Smooth muscle cell (in vitro differentiated cells): Measurements from ENCODE around the gene MTPN. TPM values are rescaled to one million over a fixed set of nuclear protein-coding genes. Genes with fewer than 3 reads are reported as not detected.

Source experiments
- DNase-seq: peaks from one replicate; lab custom pipeline; 2025; ENCODE audit not compliant: unreplicated experiment; lab: John Stamatoyannopoulos, UW
- H2AFZ ChIP-seq: fragments of 200-600 bp; sonication (generic); 2 replicates; pipeline ENCODE4 v1.6.0; 2016; ENCODE audit warnings: antibody characterized with exemption, low read depth, mild to moderate bottlenecking
- H3F3A ChIP-seq: fragments of 200-600 bp; sonication (generic); 2 replicates; pipeline ENCODE4 v1.6.0; 2017; ENCODE audit warnings: antibody characterized with exemption, low read depth
- H3K27ac ChIP-seq: fragments of 200-600 bp; sonication (generic); 2 replicates; pipeline ENCODE4 v1.5.1; 2016; ENCODE audit warnings: low read depth, mild to moderate bottlenecking
- H3K27me3 ChIP-seq: fragments of 200-600 bp; sonication (generic); 2 replicates; pipeline ENCODE4 v1.6.1; 2016; ENCODE audit warnings: low read depth, mild to moderate bottlenecking
- H3K36me3 ChIP-seq: fragments of 200-600 bp; sonication (generic); 2 replicates; pipeline ENCODE4 v1.5.1; 2016; ENCODE audit warnings: low read depth
- H3K4me1 ChIP-seq: fragments of 200-600 bp; sonication (generic); 2 replicates; pipeline ENCODE4 v1.5.1; 2016; ENCODE audit warnings: low read depth
- H3K4me2 ChIP-seq: fragments of 200-600 bp; sonication (generic); 2 replicates; pipeline ENCODE4 v1.6.0; 2016; ENCODE audit warnings: mild to moderate bottlenecking
- H3K4me3 ChIP-seq: fragments of 200-600 bp; sonication (generic); 2 replicates; pipeline ENCODE4 v1.5.1; 2016; ENCODE audit warnings: mild to moderate bottlenecking
- H3K79me2 ChIP-seq: fragments of 200-600 bp; sonication (generic); 2 replicates; pipeline ENCODE4 v1.6.0; 2016; ENCODE audit warnings: low read depth, mild to moderate bottlenecking
- H3K9ac ChIP-seq: fragments of 200-600 bp; sonication (generic); 2 replicates; pipeline ENCODE4 v1.6.0; 2016; ENCODE audit warnings: low read depth
- H3K9me3 ChIP-seq: fragments of 200-600 bp; sonication (generic); replicated peaks from 2 replicates; pipeline ENCODE4 v1.5.1; 2016; ENCODE audit warnings: low read depth
- H4K20me1 ChIP-seq: fragments of 200-600 bp; sonication (generic); 2 replicates; pipeline ENCODE4 v1.6.0; 2016; ENCODE audit warnings: low read depth
- CTCF ChIP-seq: fragments of 200-600 bp; sonication (generic); IDR thresholded peaks from 2 replicates; pipeline ENCODE4 v1.5.1; 2017; ENCODE audit warnings: borderline replicate concordance, mild to moderate bottlenecking, antibody characterized with exemption; ENCODE audit not compliant: insufficient read depth, poor library complexity, severe bottlenecking
- WGBS: methylation state at CpG from one replicate; pipeline ENCODE4 v1.1.7; 2016; ENCODE audit warnings: low lambda C conversion rate; 5-methylcytosine and 5-hydroxymethylcytosine counted together
- polyA plus RNA-seq: library from polyadenylated mRNA; unstranded; fragments of >200 nt; fragmentation: Nextera tagmentation; extraction: Ambion mirVana; gene quantifications from 2 replicates; pipeline ENCODE4 v1.2.1, GENCODE V29; 2016
- total RNA-seq: library from RNA; depleted of rRNA; stranded (reverse); fragments of >200 nt; gene quantifications from 2 replicates; pipeline ENCODE4 v1.2.3, GENCODE V29; 2014

Gene MTPN
- total and polyA plus RNA-seq, 2 experiments from 2014 or later = 36.4 to 138 TPM

- no peak for DNase-seq
- 47% methylated on average over 5 of the region's 5 CpGs for WGBS
Measured at GRCh38 chr7:135886345-135887132, 90.6 kb downstream of the MTPN start.

GRCh38 chr7:135884495-135885232 is 92.5 kb downstream of the MTPN start:
- Histone ChIP-seq H3K4me1 (peaks cover under 1% of the 10 kb centered on the region), H3F3A (no peaks in the 10 kb centered on the region), H3K27me3 (no peaks in the 10 kb centered on the region), H2AFZ (no peak overlapping the region), H4K20me1 (no peaks in the 10 kb centered on the region), H3K27ac (no peak overlapping the region), H3K4me3 (no peak overlapping the region), H3K9ac (no peak overlapping the region), H3K79me2 (no peaks in the 10 kb centered on the region), H3K9me3 (no peaks in the 10 kb centered on the region), H3K36me3 (no peaks in the 10 kb centered on the region), H3K4me2 (no peak overlapping the region)
- whole genome bisulfite sequencing = 87% methylated on average over 9 of the region's 9 CpGs
- no peak for DNase-seq
- no peak for TF ChIP-seq CTCF

More at GRCh38 chr7:135886345-135887132, 90.6 kb downstream of the MTPN start:
- H3K36me3 ChIP-seq = no peaks in the 10 kb centered on the region
- H3K4me3 ChIP-seq = no peak overlapping the region
- no peak for TF ChIP-seq CTCF
- no peaks in the 10 kb centered on the region for H3K27me3 ChIP-seq
- no peaks in the 10 kb centered on the region for H3K79me2 ChIP-seq
- no peaks in the 10 kb centered on the region for H3F3A ChIP-seq
- no peaks in the 10 kb centered on the region for H3K4me1 ChIP-seq
- H3K27ac ChIP-seq = no peak overlapping the region
- H3K9me3 ChIP-seq = no peaks in the 10 kb centered on the region
- no peak overlapping the region for H3K4me2 ChIP-seq
- no peak overlapping the region for H2AFZ ChIP-seq
- H4K20me1 ChIP-seq = no peaks in the 10 kb centered on the region
- H3K9ac ChIP-seq = no peak overlapping the region

- Histone ChIP-seq H3F3A (no peaks in the 10 kb centered on the region), H3K36me3 (no peaks in the 10 kb centered on the region), H3K4me3 (no peak overlapping the region), H2AFZ (no peak overlapping the region), H3K27ac (peak overlapping the region; percentile 69), H3K4me1 (peaks cover 9% of the 10 kb centered on the region), H3K27me3 (no peaks in the 10 kb centered on the region), H4K20me1 (no peaks in the 10 kb centered on the region), H3K79me2 (no peaks in the 10 kb centered on the region), H3K9ac (no peak overlapping the region), H3K9me3 (no peaks in the 10 kb centered on the region), H3K4me2 (peak overlapping the region; percentile 43)
- no peak for TF ChIP-seq CTCF
- no peak for DNase-seq
Measured at GRCh38 chr7:135879233-135879632, 97.9 kb downstream of the MTPN start.
